ENCODE measurements around the gene PDCD1. TPM values are rescaled to one million over a fixed set of nuclear protein-coding genes. Genes with fewer than 3 reads are reported as not detected.

PDCD1 gene
- total and polyA plus RNA-seq, 2 of the 13 experiments (the other 11 are each of a cell fraction or from before 2014, with no cell fraction given): 0.04 TPM; not detected in 1

- ChIA-PET CTCF (ENCODE audit: low intra/inter-chr PET ratio, low total read pairs) (no interaction called here), POLR2A (interaction anchor here (1.4 to 1.5 kb wide), 2 partner anchors 92 to 168 kb away, joined by 3 read pairs; partner anchors contain the start of gene ING5)
- Histone ChIP-seq H4K20me1 (ENCODE audit: insufficient read depth, low read length) (0 out of 2 replicates have a peak, but pooled peaks cover 5% of the 10 kb centered on the region), H2AFZ (ENCODE audit: low read length) (no peak within 1 kb of the TSS), H3K9ac (ENCODE audit: insufficient read depth, low read depth, low read length) (no peak within 1 kb of the TSS), H3K79me2 (ENCODE audit: insufficient read depth, low read length) (no peaks in the 10 kb centered on the region), H3K4me3 (replicated peaks in 1 of 3; ENCODE audit: insufficient read depth in 1 of 3, low read depth in 2 of 3, low read length in 3 of 3) (no peak within 1 kb of the TSS), H3K4me1 (ENCODE audit: insufficient read depth, low read length) (no peaks in the 10 kb centered on the region), H3K9me3 (ENCODE audit: low read length) (peaks cover 7% of the 10 kb centered on the region), H3K27me3 (ENCODE audit: control insufficient read depth in 1 of 2, insufficient read depth in 2 of 2, low read length in 2 of 2) (peaks cover 10 to 61% of the 10 kb centered on the region in 2 experiments), H3K27ac (ENCODE audit: extremely low read length, insufficient read depth, low read length) (no peak within 1 kb of the TSS), H3K36me3 (replicated peaks in 1 of 2; ENCODE audit: control insufficient read depth in 1 of 2, insufficient read depth in 2 of 2, low read length in 2 of 2) (no peaks in the 10 kb centered on the region), H3K4me2 (ENCODE audit: low read depth, low read length) (no peak within 1 kb of the TSS)
- ATAC-seq (no peak), FAIRE-seq (no peak), DNase-seq (ENCODE audit: low spot score) (no peak)
- peak; percentile 29; the same call in 1 of the 2 replicates for TF ChIP-seq RFX1 (IDR thresholded peaks at IDR 0.05)
- TF ChIP-seq ZNF275 (CRISPR knock-in tag; IDR thresholded peaks at IDR 0.05; ENCODE audit: borderline replicate concordance): no peak
- no peak for TF ChIP-seq ZBTB1 (CRISPR knock-in tag; IDR thresholded peaks at IDR 0.05; ENCODE audit: borderline replicate concordance)
- TF ChIP-seq ARID2 (CRISPR knock-in tag; IDR thresholded peaks at IDR 0.05; ENCODE audit: borderline replicate concordance): no peak
- BruUV-seq (replicated peaks): no TSS peak
- 49% methylated on average over 32 of the region's 33 CpGs for WGBS (ENCODE audit: low lambda C conversion rate)
- intact Hi-C loops (cut with micrococcal nuclease; ENCODE audit: unreplicated experiment): no loop called here
- in situ Hi-C loops (cut with HindIII; ENCODE audit: extremely low pct_ligation_motif_present, low pct_unique_long_range_greater_than_20kb): no loop called here
Observed at GRCh38 chr2:241869087-241869961, 10.6 kb upstream of the PDCD1 start, which contains the start of gene RTP5. TSS of gene RTP5 (plus strand) at chr2:241869729. CDS start at chr2:241869757, 28 bp downstream.

- Histone ChIP-seq H3K27me3 (ENCODE audit: control insufficient read depth in 1 of 2, insufficient read depth in 2 of 2, low read length in 2 of 2) (peaks cover 10 to 65% of the 10 kb centered on the region in 2 experiments), H2AFZ (ENCODE audit: low read length) (no peak overlapping the region), H3K9ac (ENCODE audit: insufficient read depth, low read depth, low read length) (no peak overlapping the region), H3K36me3 (replicated peaks in 1 of 2; ENCODE audit: control insufficient read depth in 1 of 2, insufficient read depth in 2 of 2, low read length in 2 of 2) (no peaks in the 10 kb centered on the region), H3K4me2 (ENCODE audit: low read depth, low read length) (no peak overlapping the region), H4K20me1 (ENCODE audit: insufficient read depth, low read length) (0 out of 2 replicates have a peak, but pooled peaks cover 5% of the 10 kb centered on the region), H3K27ac (ENCODE audit: extremely low read length, insufficient read depth, low read length) (no peak overlapping the region), H3K4me1 (ENCODE audit: insufficient read depth, low read length) (no peaks in the 10 kb centered on the region), H3K79me2 (ENCODE audit: insufficient read depth, low read length) (no peaks in the 10 kb centered on the region), H3K9me3 (ENCODE audit: low read length) (peaks cover under 1% of the 10 kb centered on the region), H3K4me3 (replicated peaks in 1 of 3; ENCODE audit: insufficient read depth in 1 of 3, low read depth in 2 of 3, low read length in 3 of 3) (no peak overlapping the region)
- DNase-seq (ENCODE audit: low spot score): no peak
- 6% methylated on average over 15 of the region's 15 CpGs for WGBS (ENCODE audit: low lambda C conversion rate)
- ATAC-seq: no peak
- ChIA-PET CTCF (ENCODE audit: low intra/inter-chr PET ratio, low total read pairs) (no interaction called here), POLR2A (interaction anchor here (1.4 to 1.5 kb wide), 2 partner anchors 91 to 167 kb away, joined by 3 read pairs; partner anchors contain the start of gene ING5)
- FAIRE-seq: no peak
- no TSS peak for BruUV-seq (replicated peaks)
- in situ Hi-C loops (cut with HindIII; ENCODE audit: extremely low pct_ligation_motif_present, low pct_unique_long_range_greater_than_20kb): no loop called here
- intact Hi-C loops (cut with micrococcal nuclease; ENCODE audit: unreplicated experiment): no loop called here
- no peak for TF ChIP-seq E2F1 (CRISPR knock-in tag; IDR thresholded peaks at IDR 0.05)
- TF ChIP-seq ZNF354B (CRISPR knock-in tag; IDR thresholded peaks at IDR 0.05): no peak
- no peak for TF ChIP-seq ZNF296 (CRISPR knock-in tag; conservative IDR thresholded peaks at IDR 0.05)
- no peak for TF ChIP-seq MAFG (CRISPR knock-in tag; IDR thresholded peaks at IDR 0.05)
- no peak for TF ChIP-seq ZNF607 (CRISPR knock-in tag; IDR thresholded peaks at IDR 0.05; ENCODE audit: borderline replicate concordance)
- TF ChIP-seq STAT6 (CRISPR knock-in tag; IDR thresholded peaks at IDR 0.05; ENCODE audit: borderline replicate concordance): no peak
- no peak for TF ChIP-seq NFE2 (CRISPR knock-in tag; IDR thresholded peaks at IDR 0.05)
Observed at GRCh38 chr2:241868661-241869081, 10.0 kb upstream of the PDCD1 start.
